IMR-90 (cell line): ENCODE measurements around the gene HNRNPH2.

ENCODE experiments used
- BHLHE40 ChIP-seq: fragments of 150-350 bp; IDR thresholded peaks from 2 replicates; pipeline ENCODE4 v1.6.1; 2016; ENCODE audit warnings: mild to moderate bottlenecking, low read depth, low read length
- CEBPB ChIP-seq: IDR thresholded peaks from 2 replicates; pipeline ENCODE4 v1.6.1; 2012; ENCODE audit warnings: low read depth, low read length, improper control_type of control experiment
- CTCF ChIP-seq: conservative IDR thresholded peaks from 2 replicates; pipeline ENCODE4 v1.5.1; 2012; ENCODE audit warnings: mild to moderate bottlenecking, low read depth, low read length, improper control_type of control experiment
- FOS ChIP-seq: fragments of 150-350 bp; IDR thresholded peaks from 2 replicates; pipeline ENCODE4 v1.6.1; 2016; ENCODE audit warnings: low read depth, low read length
- MXI1 ChIP-seq: IDR thresholded peaks from 2 replicates; pipeline ENCODE4 v1.6.1; 2012; ENCODE audit warnings: low read depth, mild to moderate bottlenecking, low read length, moderate library complexity, borderline replicate concordance
- POLR2A ChIP-seq: IDR thresholded peaks from 2 replicates; pipeline ENCODE4 v1.6.1; 2012; ENCODE audit warnings: mild to moderate bottlenecking, low read depth, low read length
- RCOR1 ChIP-seq: IDR thresholded peaks from 2 replicates; pipeline ENCODE4 v1.6.1; 2012; ENCODE audit warnings: mild to moderate bottlenecking, low read length, improper control_type of control experiment; ENCODE audit not compliant: insufficient replicate concordance
- SMC3 ChIP-seq: fragments of 150-350 bp; IDR thresholded peaks from 2 replicates; pipeline ENCODE4 v1.6.1; 2016; ENCODE audit warnings: low read depth, mild to moderate bottlenecking, antibody characterized with exemption, low read length, moderate library complexity
- USF2 ChIP-seq: fragments of 150-350 bp; IDR thresholded peaks from 2 replicates; pipeline ENCODE4 v1.6.1; 2017; ENCODE audit warnings: mild to moderate bottlenecking, antibody characterized with exemption, low read length, low read depth

- TF ChIP-seq CTCF (no peak), USF2 (no peak), POLR2A (no peak), CEBPB (no peak), RCOR1 (no peak), BHLHE40 (no peak), FOS (no peak), SMC3 (no peak), MXI1 (no peak)
Measured at GRCh38 chrX:101419489-101419888, 11.5 kb downstream of the HNRNPH2 start.
